WTC11 (cell line): ENCODE measurements around the gene PGLYRP2. TPM values are rescaled to one million over a fixed set of nuclear protein-coding genes. Genes with fewer than 3 reads are reported as not detected.

Experiments used
- ATAC-seq: fragments of 200-7000 bp; cut with Tn5 transposase; 2 replicates; pipeline ENCODE4 v1.10.0; 2021; ENCODE audit warnings: mild to moderate bottlenecking, moderate library complexity
- CTCF ChIA-PET: fragments of 300-600 bp; sonication (Branson Sonifier 250); formaldehyde crosslinking; loops from one replicate; lab custom pipeline; 2021; ENCODE audit warnings: antibody characterized with exemption; lab: Charles Lee
- POLR2A ChIA-PET: fragments of 350-600 bp; sonication (Branson Sonifier 250); formaldehyde crosslinking; loops from one replicate; lab custom pipeline; 2021; ENCODE audit warnings: antibody characterized with exemption; lab: Charles Lee
- DNase-seq: peaks from one replicate; pipeline ENCODE4 v3.0.0; 2021; ENCODE audit warnings: low spot score
- H3K27ac Mint-ChIP-seq: 2 replicates; pipeline ENCODE4 v1.8.0; 2021; ENCODE audit warnings: mixed read lengths
- H3K27me3 Mint-ChIP-seq: 2 replicates; pipeline ENCODE4 v1.8.0; 2021; ENCODE audit warnings: low read depth, mild to moderate bottlenecking, moderate library complexity, mixed read lengths
- H3K36me3 Mint-ChIP-seq: 2 replicates; pipeline ENCODE4 v1.8.0; 2021; ENCODE audit warnings: mixed read lengths
- H3K4me1 Mint-ChIP-seq: 2 replicates; pipeline ENCODE4 v1.8.0; 2022; ENCODE audit warnings: mixed read lengths
- H3K4me3 Mint-ChIP-seq: 2 replicates; pipeline ENCODE4 v1.8.0; 2021; ENCODE audit warnings: mild to moderate bottlenecking, moderate library complexity, mixed read lengths
- H3K9me3 Mint-ChIP-seq: 2 replicates; pipeline ENCODE4 v1.8.0; 2021; ENCODE audit warnings: mixed read lengths
- EMX1 ChIP-seq: fragments of 250-450 bp; sonication (Bioruptor Pico); IDR thresholded peaks from 2 replicates; pipeline ENCODE4 v1.8.0; 2021; ENCODE audit warnings: mild to moderate bottlenecking
- ESRRA ChIP-seq: sonication (generic); formaldehyde crosslinking; IDR thresholded peaks from 2 replicates; pipeline ENCODE4 v1.8.1; 2022; ENCODE audit warnings: mild to moderate bottlenecking, missing genetic modification reagents, borderline replicate concordance
- ETV6 ChIP-seq: sonication (generic); formaldehyde crosslinking; IDR thresholded peaks from 2 replicates; pipeline ENCODE4 v1.8.1; 2022; ENCODE audit warnings: mild to moderate bottlenecking, missing genetic modification reagents
- FOXJ3 ChIP-seq: sonication (generic); formaldehyde crosslinking; IDR thresholded peaks from 2 replicates; pipeline ENCODE4 v1.9.0; 2021; ENCODE audit warnings: missing genetic modification reagents, mild to moderate bottlenecking, borderline replicate concordance
- FOXP1 ChIP-seq: sonication (generic); formaldehyde crosslinking; IDR thresholded peaks from 2 replicates; pipeline ENCODE4 v1.8.0; 2022; ENCODE audit warnings: missing genetic modification reagents, mild to moderate bottlenecking, moderate library complexity, borderline replicate concordance
- GTF2I ChIP-seq: fragments of 250-450 bp; sonication (Bioruptor Pico); conservative IDR thresholded peaks from 2 replicates; pipeline ENCODE4 v1.4.0; 2021; ENCODE audit warnings: mild to moderate bottlenecking
- RORB ChIP-seq: fragments of 250-450 bp; sonication (Bioruptor Pico); IDR thresholded peaks from 2 replicates; pipeline ENCODE4 v1.9.0; 2021; ENCODE audit warnings: mild to moderate bottlenecking
- SMAD3 ChIP-seq: sonication (generic); formaldehyde crosslinking; IDR thresholded peaks from 2 replicates; pipeline ENCODE4 v1.8.0; 2022; ENCODE audit warnings: missing genetic modification reagents, mild to moderate bottlenecking, borderline replicate concordance
- TCF7 ChIP-seq: sonication (generic); formaldehyde crosslinking; IDR thresholded peaks from 2 replicates; pipeline ENCODE4 v1.8.0; 2022; ENCODE audit warnings: mild to moderate bottlenecking, low read depth, missing genetic modification reagents, moderate library complexity
- ZNF138 ChIP-seq: sonication (generic); formaldehyde crosslinking; conservative IDR thresholded peaks from 2 replicates; pipeline ENCODE4 v1.8.1; 2022; ENCODE audit warnings: mild to moderate bottlenecking, moderate library complexity, missing genetic modification reagents
- ZNF416 ChIP-seq: fragments of 250-450 bp; sonication (Bioruptor Pico); IDR thresholded peaks from 2 replicates; pipeline ENCODE4 v1.9.0; 2021; ENCODE audit warnings: mild to moderate bottlenecking, inconsistent platforms
- total RNA-seq: library from RNA; stranded (reverse); gene quantifications from 3 replicates; pipeline ENCODE4 v1.2.3, GENCODE V29; 2021
- TF ChIP-seq, protein P1 (sequence below): sonication (generic); formaldehyde crosslinking; IDR thresholded peaks from 2 replicates; pipeline ENCODE4 v1.8.0; 2022; ENCODE audit warnings: missing genetic modification reagents
- TF ChIP-seq, protein P2 (sequence below): fragments of 250-450 bp; sonication (Bioruptor Pico); IDR thresholded peaks from 2 replicates; pipeline ENCODE4 v1.9.0; 2021; ENCODE audit warnings: mild to moderate bottlenecking
- TF ChIP-seq, protein P3 (sequence below): sonication (generic); formaldehyde crosslinking; IDR thresholded peaks from 2 replicates; pipeline ENCODE4 v1.8.0; 2022; ENCODE audit warnings: mild to moderate bottlenecking, missing genetic modification reagents
- TF ChIP-seq, protein P4 (sequence below): sonication (generic); formaldehyde crosslinking; IDR thresholded peaks from 2 replicates; pipeline ENCODE4 v1.8.1; 2023; ENCODE audit warnings: mild to moderate bottlenecking, missing genetic modification reagents, borderline replicate concordance
- TF ChIP-seq, protein P5 (sequence below): sonication (generic); formaldehyde crosslinking; conservative IDR thresholded peaks from 2 replicates; pipeline ENCODE4 v1.8.1; 2023; ENCODE audit warnings: mild to moderate bottlenecking, low read depth, missing genetic modification reagents, moderate library complexity

Gene PGLYRP2
- total RNA-seq, 1 experiment from 2014 or later: not detected

DNA sequence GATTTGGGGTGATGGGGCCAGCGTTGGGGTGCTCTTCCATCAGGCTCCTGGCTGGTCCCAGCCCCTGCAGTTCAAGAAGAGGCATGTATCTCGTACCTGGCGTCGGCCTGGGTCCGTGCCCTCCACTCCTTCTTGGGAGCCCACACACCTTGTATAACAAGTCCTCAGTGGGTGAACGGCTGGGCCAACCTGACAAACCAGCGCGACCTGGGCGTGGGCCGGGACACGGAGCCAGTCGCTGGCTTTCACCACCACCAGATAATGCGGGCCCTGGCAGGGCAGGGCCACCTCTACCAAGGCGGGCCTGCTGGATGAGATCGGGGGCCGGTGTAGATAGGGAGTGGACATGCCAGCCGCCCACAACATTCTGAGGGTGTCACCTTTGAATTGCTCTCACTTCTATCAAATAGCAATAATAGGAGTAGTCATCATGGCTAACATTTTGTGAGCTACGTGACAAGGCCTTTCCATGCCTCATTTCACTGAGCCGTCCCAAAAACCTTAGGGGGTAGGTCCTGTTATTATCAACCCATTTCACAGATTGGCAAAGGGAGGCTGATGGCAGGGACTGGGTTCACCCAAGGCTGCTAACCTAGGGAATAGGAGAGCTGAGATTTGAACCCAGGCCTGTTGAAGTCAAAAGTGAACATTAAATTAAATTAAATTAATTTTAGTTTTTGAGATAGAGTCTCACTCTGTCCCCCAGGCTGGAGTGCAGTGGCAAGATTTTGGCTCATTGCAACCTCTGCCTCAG lies 32.5 kb upstream of the PGLYRP2 start:
- Mint-ChIP-seq H3K36me3 (peaks cover 6% of the 10 kb centered on the region), H3K4me3 (no peak overlapping the region), H3K9me3 (peaks cover 17% of the 10 kb centered on the region), H3K27me3 (peaks cover 39% of the 10 kb centered on the region), H3K4me1 (0 out of 2 replicates have a peak, but pooled peaks cover 3% of the 10 kb centered on the region), H3K27ac (no peak overlapping the region)
- TF ChIP-seq, protein P1, sequence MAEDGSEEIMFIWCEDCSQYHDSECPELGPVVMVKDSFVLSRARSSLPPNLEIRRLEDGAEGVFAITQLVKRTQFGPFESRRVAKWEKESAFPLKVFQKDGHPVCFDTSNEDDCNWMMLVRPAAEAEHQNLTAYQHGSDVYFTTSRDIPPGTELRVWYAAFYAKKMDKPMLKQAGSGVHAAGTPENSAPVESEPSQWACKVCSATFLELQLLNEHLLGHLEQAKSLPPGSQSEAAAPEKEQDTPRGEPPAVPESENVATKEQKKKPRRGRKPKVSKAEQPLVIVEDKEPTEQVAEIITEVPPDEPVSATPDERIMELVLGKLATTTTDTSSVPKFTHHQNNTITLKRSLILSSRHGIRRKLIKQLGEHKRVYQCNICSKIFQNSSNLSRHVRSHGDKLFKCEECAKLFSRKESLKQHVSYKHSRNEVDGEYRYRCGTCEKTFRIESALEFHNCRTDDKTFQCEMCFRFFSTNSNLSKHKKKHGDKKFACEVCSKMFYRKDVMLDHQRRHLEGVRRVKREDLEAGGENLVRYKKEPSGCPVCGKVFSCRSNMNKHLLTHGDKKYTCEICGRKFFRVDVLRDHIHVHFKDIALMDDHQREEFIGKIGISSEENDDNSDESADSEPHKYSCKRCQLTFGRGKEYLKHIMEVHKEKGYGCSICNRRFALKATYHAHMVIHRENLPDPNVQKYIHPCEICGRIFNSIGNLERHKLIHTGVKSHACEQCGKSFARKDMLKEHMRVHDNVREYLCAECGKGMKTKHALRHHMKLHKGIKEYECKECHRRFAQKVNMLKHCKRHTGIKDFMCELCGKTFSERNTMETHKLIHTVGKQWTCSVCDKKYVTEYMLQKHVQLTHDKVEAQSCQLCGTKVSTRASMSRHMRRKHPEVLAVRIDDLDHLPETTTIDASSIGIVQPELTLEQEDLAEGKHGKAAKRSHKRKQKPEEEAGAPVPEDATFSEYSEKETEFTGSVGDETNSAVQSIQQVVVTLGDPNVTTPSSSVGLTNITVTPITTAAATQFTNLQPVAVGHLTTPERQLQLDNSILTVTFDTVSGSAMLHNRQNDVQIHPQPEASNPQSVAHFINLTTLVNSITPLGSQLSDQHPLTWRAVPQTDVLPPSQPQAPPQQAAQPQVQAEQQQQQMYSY (CRISPR knock-in tag): no peak
- no peak for TF ChIP-seq EMX1
- no peak for TF ChIP-seq SMAD3 (CRISPR knock-in tag)
- TF ChIP-seq, protein P2, sequence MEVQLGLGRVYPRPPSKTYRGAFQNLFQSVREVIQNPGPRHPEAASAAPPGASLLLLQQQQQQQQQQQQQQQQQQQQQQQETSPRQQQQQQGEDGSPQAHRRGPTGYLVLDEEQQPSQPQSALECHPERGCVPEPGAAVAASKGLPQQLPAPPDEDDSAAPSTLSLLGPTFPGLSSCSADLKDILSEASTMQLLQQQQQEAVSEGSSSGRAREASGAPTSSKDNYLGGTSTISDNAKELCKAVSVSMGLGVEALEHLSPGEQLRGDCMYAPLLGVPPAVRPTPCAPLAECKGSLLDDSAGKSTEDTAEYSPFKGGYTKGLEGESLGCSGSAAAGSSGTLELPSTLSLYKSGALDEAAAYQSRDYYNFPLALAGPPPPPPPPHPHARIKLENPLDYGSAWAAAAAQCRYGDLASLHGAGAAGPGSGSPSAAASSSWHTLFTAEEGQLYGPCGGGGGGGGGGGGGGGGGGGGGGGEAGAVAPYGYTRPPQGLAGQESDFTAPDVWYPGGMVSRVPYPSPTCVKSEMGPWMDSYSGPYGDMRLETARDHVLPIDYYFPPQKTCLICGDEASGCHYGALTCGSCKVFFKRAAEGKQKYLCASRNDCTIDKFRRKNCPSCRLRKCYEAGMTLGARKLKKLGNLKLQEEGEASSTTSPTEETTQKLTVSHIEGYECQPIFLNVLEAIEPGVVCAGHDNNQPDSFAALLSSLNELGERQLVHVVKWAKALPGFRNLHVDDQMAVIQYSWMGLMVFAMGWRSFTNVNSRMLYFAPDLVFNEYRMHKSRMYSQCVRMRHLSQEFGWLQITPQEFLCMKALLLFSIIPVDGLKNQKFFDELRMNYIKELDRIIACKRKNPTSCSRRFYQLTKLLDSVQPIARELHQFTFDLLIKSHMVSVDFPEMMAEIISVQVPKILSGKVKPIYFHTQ: no peak
- TF ChIP-seq RORB (CRISPR knock-in tag): no peak
- no peak for TF ChIP-seq FOXJ3 (CRISPR knock-in tag)
- ATAC-seq (no peak), DNase-seq (no peak)
- POLR2A ChIA-PET: no interaction called here
- CTCF ChIA-PET: no interaction called here

DNA sequence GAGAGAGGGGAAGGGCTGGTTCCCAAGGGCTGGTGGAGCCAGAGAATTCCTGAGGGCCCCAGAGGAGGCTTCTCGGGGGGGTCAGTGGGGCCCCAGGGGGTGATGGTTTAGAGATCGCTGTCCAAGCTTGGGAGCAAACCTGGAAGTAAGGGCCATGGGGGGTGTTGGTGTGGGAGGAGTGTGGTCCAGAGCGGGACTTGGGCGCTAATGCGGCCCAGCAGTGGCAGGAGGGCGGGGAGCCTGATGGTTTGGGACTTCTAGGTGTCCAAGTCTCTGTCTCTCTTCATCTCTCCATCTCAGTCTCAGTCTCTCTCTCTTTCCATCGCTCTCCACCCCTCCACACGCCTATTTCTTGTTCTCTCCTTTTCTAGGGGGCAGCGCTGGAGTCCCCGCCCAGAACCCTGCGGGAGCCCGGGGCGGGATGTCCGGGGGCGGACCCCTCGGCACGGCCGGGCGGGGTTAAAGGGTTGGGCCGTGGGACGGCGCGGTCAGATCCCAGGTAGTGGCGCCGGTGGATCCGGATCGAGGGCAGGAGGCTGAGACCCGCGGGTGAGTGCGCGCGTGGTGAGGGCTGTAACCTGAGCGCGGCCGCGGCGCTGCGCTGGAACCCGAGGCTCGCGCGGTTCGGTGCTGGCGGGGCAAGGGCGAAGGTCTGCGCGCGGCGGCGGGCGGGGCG lies 28.9 kb upstream of the PGLYRP2 start, which contains the start of gene CYP4F22:
Gene CYP4F22, plus strand, starts transcription at position 491 of the 676 bp plus-strand sequence. CDS start 16,812 bp downstream, outside the sequence.
- H3K27ac Mint-ChIP-seq: no peak within 1 kb of the TSS
- 0 out of 2 replicates have a peak, but pooled peaks cover 3% of the 10 kb centered on the region for H3K4me1 Mint-ChIP-seq
- H3K9me3 Mint-ChIP-seq: peaks cover 12% of the 10 kb centered on the region; the same call in 1 of the 2 replicates

More for the DNA sequence above, 28.9 kb upstream of the PGLYRP2 start, which contains the start of gene CYP4F22:
- ChIA-PET POLR2A (no interaction called here), CTCF (no interaction called here)
- ATAC-seq: peak; percentile 79
- DNase-seq: peak; percentile 44
- Mint-ChIP-seq H3K4me3 (peak within 1 kb of the TSS; percentile 72), H3K36me3 (no peaks in the 10 kb centered on the region), H3K27me3 (peaks cover 44% of the 10 kb centered on the region)
- TF ChIP-seq TCF7 (CRISPR knock-in tag) (no peak), ZNF138 (CRISPR knock-in tag) (no peak), ZNF416 (CRISPR knock-in tag) (no peak), FOXP1 (no peak), ETV6 (no peak), GTF2I (CRISPR knock-in tag) (no peak), ESRRA (CRISPR knock-in tag) (no peak)
- TF ChIP-seq, protein P3, sequence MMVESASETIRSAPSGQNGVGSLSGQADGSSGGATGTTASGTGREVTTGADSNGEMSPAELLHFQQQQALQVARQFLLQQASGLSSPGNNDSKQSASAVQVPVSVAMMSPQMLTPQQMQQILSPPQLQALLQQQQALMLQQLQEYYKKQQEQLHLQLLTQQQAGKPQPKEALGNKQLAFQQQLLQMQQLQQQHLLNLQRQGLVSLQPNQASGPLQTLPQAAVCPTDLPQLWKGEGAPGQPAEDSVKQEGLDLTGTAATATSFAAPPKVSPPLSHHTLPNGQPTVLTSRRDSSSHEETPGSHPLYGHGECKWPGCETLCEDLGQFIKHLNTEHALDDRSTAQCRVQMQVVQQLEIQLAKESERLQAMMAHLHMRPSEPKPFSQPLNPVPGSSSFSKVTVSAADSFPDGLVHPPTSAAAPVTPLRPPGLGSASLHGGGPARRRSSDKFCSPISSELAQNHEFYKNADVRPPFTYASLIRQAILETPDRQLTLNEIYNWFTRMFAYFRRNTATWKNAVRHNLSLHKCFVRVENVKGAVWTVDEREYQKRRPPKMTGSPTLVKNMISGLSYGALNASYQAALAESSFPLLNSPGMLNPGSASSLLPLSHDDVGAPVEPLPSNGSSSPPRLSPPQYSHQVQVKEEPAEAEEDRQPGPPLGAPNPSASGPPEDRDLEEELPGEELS (CRISPR knock-in tag): no peak
- TF ChIP-seq, protein P4, sequence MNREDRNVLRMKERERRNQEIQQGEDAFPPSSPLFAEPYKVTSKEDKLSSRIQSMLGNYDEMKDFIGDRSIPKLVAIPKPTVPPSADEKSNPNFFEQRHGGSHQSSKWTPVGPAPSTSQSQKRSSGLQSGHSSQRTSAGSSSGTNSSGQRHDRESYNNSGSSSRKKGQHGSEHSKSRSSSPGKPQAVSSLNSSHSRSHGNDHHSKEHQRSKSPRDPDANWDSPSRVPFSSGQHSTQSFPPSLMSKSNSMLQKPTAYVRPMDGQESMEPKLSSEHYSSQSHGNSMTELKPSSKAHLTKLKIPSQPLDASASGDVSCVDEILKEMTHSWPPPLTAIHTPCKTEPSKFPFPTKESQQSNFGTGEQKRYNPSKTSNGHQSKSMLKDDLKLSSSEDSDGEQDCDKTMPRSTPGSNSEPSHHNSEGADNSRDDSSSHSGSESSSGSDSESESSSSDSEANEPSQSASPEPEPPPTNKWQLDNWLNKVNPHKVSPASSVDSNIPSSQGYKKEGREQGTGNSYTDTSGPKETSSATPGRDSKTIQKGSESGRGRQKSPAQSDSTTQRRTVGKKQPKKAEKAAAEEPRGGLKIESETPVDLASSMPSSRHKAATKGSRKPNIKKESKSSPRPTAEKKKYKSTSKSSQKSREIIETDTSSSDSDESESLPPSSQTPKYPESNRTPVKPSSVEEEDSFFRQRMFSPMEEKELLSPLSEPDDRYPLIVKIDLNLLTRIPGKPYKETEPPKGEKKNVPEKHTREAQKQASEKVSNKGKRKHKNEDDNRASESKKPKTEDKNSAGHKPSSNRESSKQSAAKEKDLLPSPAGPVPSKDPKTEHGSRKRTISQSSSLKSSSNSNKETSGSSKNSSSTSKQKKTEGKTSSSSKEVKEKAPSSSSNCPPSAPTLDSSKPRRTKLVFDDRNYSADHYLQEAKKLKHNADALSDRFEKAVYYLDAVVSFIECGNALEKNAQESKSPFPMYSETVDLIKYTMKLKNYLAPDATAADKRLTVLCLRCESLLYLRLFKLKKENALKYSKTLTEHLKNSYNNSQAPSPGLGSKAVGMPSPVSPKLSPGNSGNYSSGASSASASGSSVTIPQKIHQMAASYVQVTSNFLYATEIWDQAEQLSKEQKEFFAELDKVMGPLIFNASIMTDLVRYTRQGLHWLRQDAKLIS (CRISPR knock-in tag): no peak
- TF ChIP-seq, protein P5, sequence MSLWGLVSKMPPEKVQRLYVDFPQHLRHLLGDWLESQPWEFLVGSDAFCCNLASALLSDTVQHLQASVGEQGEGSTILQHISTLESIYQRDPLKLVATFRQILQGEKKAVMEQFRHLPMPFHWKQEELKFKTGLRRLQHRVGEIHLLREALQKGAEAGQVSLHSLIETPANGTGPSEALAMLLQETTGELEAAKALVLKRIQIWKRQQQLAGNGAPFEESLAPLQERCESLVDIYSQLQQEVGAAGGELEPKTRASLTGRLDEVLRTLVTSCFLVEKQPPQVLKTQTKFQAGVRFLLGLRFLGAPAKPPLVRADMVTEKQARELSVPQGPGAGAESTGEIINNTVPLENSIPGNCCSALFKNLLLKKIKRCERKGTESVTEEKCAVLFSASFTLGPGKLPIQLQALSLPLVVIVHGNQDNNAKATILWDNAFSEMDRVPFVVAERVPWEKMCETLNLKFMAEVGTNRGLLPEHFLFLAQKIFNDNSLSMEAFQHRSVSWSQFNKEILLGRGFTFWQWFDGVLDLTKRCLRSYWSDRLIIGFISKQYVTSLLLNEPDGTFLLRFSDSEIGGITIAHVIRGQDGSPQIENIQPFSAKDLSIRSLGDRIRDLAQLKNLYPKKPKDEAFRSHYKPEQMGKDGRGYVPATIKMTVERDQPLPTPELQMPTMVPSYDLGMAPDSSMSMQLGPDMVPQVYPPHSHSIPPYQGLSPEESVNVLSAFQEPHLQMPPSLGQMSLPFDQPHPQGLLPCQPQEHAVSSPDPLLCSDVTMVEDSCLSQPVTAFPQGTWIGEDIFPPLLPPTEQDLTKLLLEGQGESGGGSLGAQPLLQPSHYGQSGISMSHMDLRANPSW (CRISPR knock-in tag): no peak
